Neural progenitor cell (in vitro differentiated cells): Measurements from ENCODE around the gene TPST2.

Experiments used
- CTCF ChIP-seq: fragments of 200-600 bp; sonication (generic); IDR thresholded peaks from 2 replicates; pipeline ENCODE4 v1.5.1; 2017; ENCODE audit warnings: antibody characterized with exemption, mild to moderate bottlenecking
- EZH2 ChIP-seq: fragments of 200-600 bp; sonication (generic); IDR thresholded peaks from 2 replicates; pipeline ENCODE4 v1.6.1; 2017; ENCODE audit warnings: antibody characterized with exemption, mild to moderate bottlenecking, moderate library complexity

GRCh38 chr22:26550498-26551033 is 39.4 kb downstream of the TPST2 start:
- TF ChIP-seq CTCF, result no peak
- TF ChIP-seq EZH2, result no peak
